Activated CD4-positive, alpha-beta T cell treated with anti-CD3 and anti-CD28 coated beads, Interleukin-2, amount 50 U/mL, for 4 hours (primary cell): ENCODE data around the gene ACER3.
"Not testable (repeated sequence)": the region's sequence is repeated elsewhere in the genome, so short reads cannot be mapped to it uniquely, and the experiment has no call there.

Source experiments
- DNase-seq, 2 experiments: peaks; one replicate each; pipeline ENCODE4 v3.0.0-alpha.2; 2020

The ACER3 gene

GRCh38 chr11:76837696-76838677 is 22.7 kb upstream of the ACER3 start:
- DNase-seq: no peak

GRCh38 chr11:76838678-76839068 is 22.0 kb upstream of the ACER3 start:
- DNase-seq: no peak

- DNase-seq: no peak
Observed at GRCh38 chr11:76839311-76839710, 21.4 kb upstream of the ACER3 start.

GRCh38 chr11:76841923-76842452 is 18.7 kb upstream of the ACER3 start:
- DNase-seq: no peak

GRCh38 chr11:76843907-76844306 is 16.8 kb upstream of the ACER3 start:
- DNase-seq: no peak

GRCh38 chr11:76844511-76844910 is 16.2 kb upstream of the ACER3 start:
- DNase-seq: no peak

- DNase-seq: no peak
Observed at GRCh38 chr11:76845069-76845468, 15.6 kb upstream of the ACER3 start.

GRCh38 chr11:76846441-76846840 is 14.3 kb upstream of the ACER3 start:
- no peak for DNase-seq

GRCh38 chr11:76849376-76849775 is 11.3 kb upstream of the ACER3 start:
- DNase-seq: no peak

GRCh38 chr11:76850130-76850529 is 10.6 kb upstream of the ACER3 start:
- no peak for DNase-seq

GRCh38 chr11:76850815-76851214 is 9.9 kb upstream of the ACER3 start:
- DNase-seq: no peak

GRCh38 chr11:76854709-76855108 is 6.0 kb upstream of the ACER3 start:
- no peak for DNase-seq

- DNase-seq: not testable (repeated sequence)
Observed at GRCh38 chr11:76855670-76856069, 5.0 kb upstream of the ACER3 start.

- no peak for DNase-seq
Observed at GRCh38 chr11:76856106-76856505, 4.6 kb upstream of the ACER3 start.

GRCh38 chr11:76856571-76856970 is 4.1 kb upstream of the ACER3 start:
- no peak for DNase-seq

- DNase-seq: no peak
Observed at GRCh38 chr11:76857781-76858410, 2.8 kb upstream of the ACER3 start.

- DNase-seq: no peak
Observed at GRCh38 chr11:76859708-76860227, 950 bp upstream of the ACER3 start.

GRCh38 chr11:76861490-76861953 is 804 bp downstream of the ACER3 start:
- DNase-seq: no peak

GRCh38 chr11:76862794-76863193 is 2.1 kb downstream of the ACER3 start:
- DNase-seq: not testable (repeated sequence)

GRCh38 chr11:76863196-76863777 is 2.6 kb downstream of the ACER3 start:
- DNase-seq: no peak

- no peak for DNase-seq
Observed at GRCh38 chr11:76872959-76873827, 12.5 kb downstream of the ACER3 start.

- DNase-seq: no peak
Observed at GRCh38 chr11:76878014-76878413, 17.3 kb downstream of the ACER3 start.
